ENCODE results near the gene DR1.

GRCh38 chr1:93304716-93305138, 41.0 kb upstream of the DR1 start:
- no peak for TF ChIP-seq POLR2A (IDR thresholded peaks at IDR 0.05)
- peak; percentile 61 to 81 (median 77) for TF ChIP-seq CTCF (IDR thresholded peaks at IDR 0.05)

All from ovary (tissue), 3 donors.